Endothelial cell of hepatic sinusoid (primary cell): ENCODE results near the gene ZFP1.

Source experiments
- in situ Hi-C: cut with HindIII; loops from 2 replicates; pipeline ENCODE4 v1.10.0; 2017; ENCODE audit warnings: low sequenced_read_pairs

The ZFP1 gene

GRCh38 chr16:75219838-75220237 lies 71.5 kb downstream of the ZFP1 start:
- in situ Hi-C loops: no loop called here
